BLaER1 (cell line): ENCODE measurements around the gene CD247.

Experiments
- H3K27ac ChIP-seq: shearing (Covaris generic); formaldehyde crosslinking; 2 replicates; pipeline ENCODE4 v1.8.1; 2022
- H3K27me3 ChIP-seq: shearing (Covaris generic); formaldehyde crosslinking; 2 replicates; pipeline ENCODE4 v1.8.1; 2022
- H3K36me3 ChIP-seq: shearing (Covaris generic); formaldehyde crosslinking; 2 replicates; pipeline ENCODE4 v1.8.1; 2022
- H3K4me1 ChIP-seq: shearing (Covaris generic); formaldehyde crosslinking; 2 replicates; pipeline ENCODE4 v1.8.1; 2022
- H3K4me2 ChIP-seq: shearing (Covaris generic); formaldehyde crosslinking; 2 replicates; pipeline ENCODE4 v1.8.1; 2022
- H3K4me3 ChIP-seq: shearing (Covaris generic); formaldehyde crosslinking; 2 replicates; pipeline ENCODE4 v1.8.1; 2022
- H3K9ac ChIP-seq: shearing (Covaris generic); formaldehyde crosslinking; 2 replicates; pipeline ENCODE4 v1.8.1; 2022
- H3K9me3 ChIP-seq: shearing (Covaris generic); formaldehyde crosslinking; 2 replicates; pipeline ENCODE4 v1.8.1; 2022
- H4K20me1 ChIP-seq: shearing (Covaris generic); formaldehyde crosslinking; 2 replicates; pipeline ENCODE4 v1.8.1; 2022
- Cebpa-rat ChIP-seq: shearing (Covaris generic); IDR thresholded peaks from 2 replicates; pipeline ENCODE4 v1.8.1; 2022

CD247 gene

DNA sequence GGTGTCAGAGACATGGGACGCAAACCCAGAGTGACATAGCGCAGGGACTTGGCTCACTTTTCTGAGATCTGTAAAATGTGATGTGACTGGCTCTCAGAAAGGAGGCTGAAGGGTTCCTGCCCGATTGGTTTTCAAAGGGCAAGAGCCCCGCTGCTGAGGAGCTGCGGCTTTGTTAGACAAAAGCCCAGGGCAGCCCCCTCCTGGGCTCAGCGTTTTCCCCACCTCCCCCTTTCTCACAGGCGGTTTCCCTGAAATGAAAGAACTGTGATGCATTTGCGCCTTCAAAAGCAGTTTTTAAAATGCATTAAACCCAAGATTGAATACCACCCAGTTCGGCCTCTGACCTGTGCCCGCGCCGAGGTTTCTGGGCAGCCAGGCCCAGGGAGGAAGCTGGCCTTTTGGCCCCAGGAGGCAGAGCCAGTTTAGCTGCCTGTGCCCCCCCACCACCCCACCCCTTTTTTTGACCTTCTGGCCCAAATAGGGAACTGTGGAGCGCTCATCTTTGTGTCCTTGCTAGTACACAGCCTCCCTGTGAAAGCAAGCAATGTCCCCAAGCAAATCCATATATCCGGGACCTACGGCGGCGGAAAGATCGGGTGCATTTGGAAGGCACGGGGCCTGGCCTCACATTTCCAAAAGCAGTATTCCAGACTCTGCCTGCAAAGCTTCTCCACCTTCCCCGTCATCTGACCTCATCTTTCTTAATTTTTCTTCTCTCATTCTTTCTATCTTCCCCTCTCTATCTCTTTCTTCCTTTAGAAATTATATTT lies 28.6 kb downstream of the CD247 start:
- H3K27me3 ChIP-seq = no peaks in the 10 kb centered on the region
- no peak overlapping the region for H3K9ac ChIP-seq
- no peaks in the 10 kb centered on the region for H3K4me1 ChIP-seq
- no peaks in the 10 kb centered on the region for H4K20me1 ChIP-seq
- H3K9me3 ChIP-seq = no peaks in the 10 kb centered on the region
- no peaks in the 10 kb centered on the region for H3K36me3 ChIP-seq
- H3K4me2 ChIP-seq = no peak overlapping the region
- H3K4me3 ChIP-seq = no peak overlapping the region
- H3K27ac ChIP-seq = no peak overlapping the region
- TF ChIP-seq Cebpa-rat = no peak

DNA sequence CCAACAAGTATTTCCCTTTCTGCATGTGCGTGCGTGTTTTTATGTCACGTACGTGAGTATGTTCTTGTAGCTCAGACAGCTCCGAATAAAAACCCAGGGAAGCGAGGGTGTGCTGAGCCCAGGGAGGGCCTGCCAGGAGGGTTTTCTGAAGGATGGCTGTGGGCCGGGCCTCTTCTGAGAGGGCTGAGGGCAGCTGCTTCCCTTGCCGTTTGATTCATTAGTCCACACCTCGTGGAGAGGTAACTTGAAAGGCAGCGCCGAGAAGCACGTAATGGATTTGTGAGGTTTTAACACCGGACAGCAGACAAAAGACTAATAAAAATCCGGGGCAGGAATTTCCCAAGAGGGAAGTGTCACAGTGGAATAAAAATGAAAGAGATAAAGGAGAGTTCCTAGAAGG lies 29.5 kb downstream of the CD247 start:
- Histone ChIP-seq H3K4me3 (no peak overlapping the region), H3K27ac (no peak overlapping the region), H3K4me2 (no peak overlapping the region), H4K20me1 (no peaks in the 10 kb centered on the region), H3K36me3 (no peaks in the 10 kb centered on the region), H3K27me3 (no peaks in the 10 kb centered on the region), H3K4me1 (no peaks in the 10 kb centered on the region), H3K9me3 (no peaks in the 10 kb centered on the region), H3K9ac (no peak overlapping the region)
- TF ChIP-seq Cebpa-rat = no peak

GRCh38 chr1:167487614-167488013 lies 30.7 kb downstream of the CD247 start:
- Histone ChIP-seq H3K4me3 (no peak overlapping the region), H4K20me1 (no peaks in the 10 kb centered on the region), H3K9ac (no peak overlapping the region), H3K4me2 (no peak overlapping the region), H3K4me1 (no peaks in the 10 kb centered on the region), H3K36me3 (no peaks in the 10 kb centered on the region), H3K9me3 (no peaks in the 10 kb centered on the region), H3K27me3 (no peaks in the 10 kb centered on the region), H3K27ac (no peak overlapping the region)
- TF ChIP-seq Cebpa-rat = no peak

- no peaks in the 10 kb centered on the region for H3K36me3 ChIP-seq
- H3K27ac ChIP-seq = no peak overlapping the region
- H4K20me1 ChIP-seq = no peaks in the 10 kb centered on the region
- no peak for TF ChIP-seq Cebpa-rat
- H3K9me3 ChIP-seq = no peaks in the 10 kb centered on the region
- H3K4me1 ChIP-seq = no peaks in the 10 kb centered on the region
- H3K4me2 ChIP-seq = no peak overlapping the region
- H3K4me3 ChIP-seq = no peak overlapping the region
- no peaks in the 10 kb centered on the region for H3K27me3 ChIP-seq
- no peak overlapping the region for H3K9ac ChIP-seq
Observed at GRCh38 chr1:167486090-167486824, 32.1 kb downstream of the CD247 start.

DNA sequence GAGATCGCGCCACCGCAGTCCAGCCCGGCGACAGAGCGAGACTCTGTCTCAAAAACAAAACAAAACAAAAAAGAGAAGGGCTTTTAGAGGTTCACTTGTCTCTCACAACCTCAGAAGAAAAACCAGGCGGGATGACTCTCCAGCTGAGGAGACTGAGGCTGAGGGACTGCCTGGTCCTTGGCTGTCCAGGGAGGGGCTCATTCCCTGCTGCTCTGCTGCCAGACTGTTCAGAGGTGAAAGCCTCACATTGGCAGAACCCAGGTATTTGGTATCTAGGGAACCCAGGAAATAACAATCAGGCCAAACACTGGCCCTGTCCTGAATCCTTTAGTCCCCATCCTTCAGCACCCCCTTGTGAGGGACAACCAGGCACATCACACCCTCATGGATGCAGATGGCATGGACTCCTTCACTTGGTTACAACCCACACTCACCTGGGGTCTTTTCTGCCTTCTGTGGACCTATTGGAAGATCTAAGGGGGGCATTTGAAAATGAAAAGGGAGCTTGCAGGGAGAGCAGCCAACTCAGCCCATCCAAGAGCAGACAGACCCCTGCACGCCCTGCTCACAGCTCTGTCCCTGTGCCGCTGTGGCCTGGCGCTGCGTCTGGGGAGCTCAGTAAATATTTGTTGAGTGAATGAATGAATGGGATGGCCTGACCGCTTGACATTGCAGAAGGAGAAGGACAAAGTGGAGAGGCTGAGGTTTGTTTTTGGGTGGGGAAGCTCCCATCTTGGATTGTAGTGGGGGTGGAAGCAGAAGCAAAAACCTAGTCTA lies 33.4 kb downstream of the CD247 start:
- Histone ChIP-seq H3K4me2 (no peak overlapping the region), H3K4me1 (no peaks in the 10 kb centered on the region), H3K27me3 (no peaks in the 10 kb centered on the region), H3K4me3 (no peak overlapping the region), H3K36me3 (no peaks in the 10 kb centered on the region), H3K9ac (no peak overlapping the region), H3K27ac (no peak overlapping the region), H4K20me1 (no peaks in the 10 kb centered on the region), H3K9me3 (no peaks in the 10 kb centered on the region)
- no peak for TF ChIP-seq Cebpa-rat

DNA sequence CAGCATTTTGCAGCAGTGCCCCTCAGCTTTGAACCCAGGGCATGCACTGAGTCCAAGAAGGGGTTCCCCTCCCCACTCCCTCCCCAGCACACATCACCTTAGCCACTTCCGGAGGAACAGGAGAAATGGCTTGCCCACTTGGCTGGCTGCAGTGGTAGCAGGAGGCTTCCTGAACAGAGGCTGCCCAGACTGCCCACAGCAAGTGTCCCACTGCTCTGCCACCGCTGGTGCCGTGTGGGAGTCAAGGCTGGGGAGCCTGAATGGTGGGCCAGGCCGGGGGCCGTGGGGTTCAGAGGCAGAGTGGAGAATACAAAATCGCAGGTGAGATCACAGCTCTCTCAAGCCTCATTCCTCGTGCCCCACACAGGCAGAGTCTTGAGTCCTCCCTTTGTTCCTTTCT lies 34.5 kb downstream of the CD247 start:
- Histone ChIP-seq H3K27ac (no peak overlapping the region), H3K9ac (no peak overlapping the region), H3K36me3 (no peaks in the 10 kb centered on the region), H3K4me1 (no peaks in the 10 kb centered on the region), H3K4me2 (no peak overlapping the region), H3K4me3 (no peak overlapping the region), H4K20me1 (no peaks in the 10 kb centered on the region), H3K27me3 (no peaks in the 10 kb centered on the region), H3K9me3 (no peaks in the 10 kb centered on the region)
- TF ChIP-seq Cebpa-rat = no peak

- H3K4me1 ChIP-seq = no peaks in the 10 kb centered on the region
Observed at GRCh38 chr1:167482184-167482583, 36.1 kb downstream of the CD247 start.

GRCh38 chr1:167479331-167479979 lies 38.9 kb downstream of the CD247 start:
- Histone ChIP-seq H3K4me3 (no peak overlapping the region), H3K4me2 (no peak overlapping the region), H3K9ac (no peak overlapping the region)

More at GRCh38 chr1:167482184-167482583, 36.1 kb downstream of the CD247 start:
- TF ChIP-seq Cebpa-rat = no peak
- Histone ChIP-seq H3K27ac (no peak overlapping the region), H3K9ac (no peak overlapping the region), H3K4me3 (no peak overlapping the region), H3K27me3 (no peaks in the 10 kb centered on the region), H3K9me3 (no peaks in the 10 kb centered on the region), H3K36me3 (no peaks in the 10 kb centered on the region), H4K20me1 (no peaks in the 10 kb centered on the region), H3K4me2 (no peak overlapping the region)

GRCh38 chr1:167477986-167478385 lies 40.3 kb downstream of the CD247 start:
- Histone ChIP-seq H3K27ac (no peak overlapping the region), H3K4me3 (no peak overlapping the region), H3K9me3 (no peaks in the 10 kb centered on the region), H3K4me2 (no peak overlapping the region), H3K27me3 (no peaks in the 10 kb centered on the region), H3K4me1 (no peaks in the 10 kb centered on the region), H3K9ac (no peak overlapping the region), H3K36me3 (no peaks in the 10 kb centered on the region), H4K20me1 (no peaks in the 10 kb centered on the region)
- TF ChIP-seq Cebpa-rat = no peak

More at GRCh38 chr1:167479331-167479979, 38.9 kb downstream of the CD247 start:
- TF ChIP-seq Cebpa-rat = no peak
- no peaks in the 10 kb centered on the region for H4K20me1 ChIP-seq
- no peak overlapping the region for H3K27ac ChIP-seq
- no peaks in the 10 kb centered on the region for H3K27me3 ChIP-seq
- no peaks in the 10 kb centered on the region for H3K36me3 ChIP-seq
- H3K4me1 ChIP-seq = no peaks in the 10 kb centered on the region
- no peaks in the 10 kb centered on the region for H3K9me3 ChIP-seq
